ENCODE measurements around the gene NUP155.
"Not testable (repeated sequence)": the region's sequence is repeated elsewhere in the genome, so short reads cannot be mapped to it uniquely, and the experiment has no call there.

The NUP155 gene

DNA sequence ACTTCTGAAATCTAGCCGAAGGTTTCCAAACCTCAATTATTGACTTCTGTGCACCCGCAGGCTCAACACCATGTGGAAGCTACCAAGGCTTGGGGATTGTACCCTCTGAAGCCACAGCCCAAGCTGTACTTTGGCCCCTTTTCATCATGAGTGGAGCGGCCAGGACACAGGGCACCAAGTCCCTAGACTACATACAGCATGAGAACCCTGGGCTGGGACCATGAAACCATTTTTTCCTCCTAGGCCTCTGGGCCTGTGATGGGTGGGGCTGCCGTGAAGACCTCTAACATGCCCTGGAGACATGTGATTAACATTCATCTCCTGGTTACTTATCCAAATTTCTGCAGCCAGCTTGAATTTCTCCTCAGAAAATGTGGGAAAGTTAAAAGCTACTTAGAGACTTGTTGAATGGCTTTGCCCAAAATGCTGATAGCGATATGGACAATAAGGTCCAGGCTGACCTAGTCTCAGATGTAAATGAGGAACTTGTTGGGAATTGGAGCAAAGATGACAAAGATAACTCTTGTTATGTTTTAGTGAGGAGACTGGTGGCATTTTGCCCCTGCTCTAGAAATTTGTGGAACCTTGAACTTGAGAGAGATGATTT is 87.6 kb downstream of the NUP155 start:
- no peak for DNase-seq (ENCODE audit: low read depth in 2 of 2)

GRCh38 chr5:37275511-37275910 is 95.4 kb downstream of the NUP155 start:
- no peak for DNase-seq (ENCODE audit: low read depth in 2 of 2)

- no peak for DNase-seq (ENCODE audit: low read depth in 2 of 2)
These were observed 98.4 kb downstream of the NUP155 start for GRCh38 chr5:37272511-37272910.

GRCh38 chr5:37268100-37268499 is 102.8 kb downstream of the NUP155 start:
- DNase-seq (ENCODE audit: low read depth in 2 of 2) = not testable (repeated sequence)

DNA sequence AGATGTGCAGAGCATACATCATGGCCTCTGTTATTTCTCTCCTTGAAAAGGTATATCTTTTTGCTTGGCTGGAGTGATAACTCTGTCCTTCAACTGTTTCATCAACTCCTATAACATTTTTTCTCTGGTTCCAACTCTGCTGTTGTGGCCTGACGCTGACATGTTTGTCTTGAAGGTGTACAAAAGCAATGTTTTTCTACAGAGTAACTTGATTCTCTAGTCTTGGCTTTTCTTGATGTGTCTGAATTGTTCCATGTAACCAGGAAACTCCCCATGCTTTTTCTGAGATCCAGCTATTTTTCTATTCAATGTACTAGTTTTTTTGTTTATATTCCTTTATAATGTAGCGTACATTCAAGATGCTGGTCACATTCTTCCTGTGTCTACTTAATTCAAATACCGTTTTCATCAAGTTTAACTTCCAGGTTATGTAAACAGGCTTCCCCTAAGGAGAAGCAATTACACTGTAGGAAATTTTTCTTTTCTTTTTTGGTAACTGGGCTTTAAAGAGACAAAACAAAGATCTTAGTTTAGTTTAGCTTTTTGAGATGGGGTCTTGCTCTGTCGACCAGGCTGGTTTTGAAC is 115.0 kb downstream of the NUP155 start:
- DNase-seq (ENCODE audit: low read depth in 2 of 2) = no peak

DNA sequence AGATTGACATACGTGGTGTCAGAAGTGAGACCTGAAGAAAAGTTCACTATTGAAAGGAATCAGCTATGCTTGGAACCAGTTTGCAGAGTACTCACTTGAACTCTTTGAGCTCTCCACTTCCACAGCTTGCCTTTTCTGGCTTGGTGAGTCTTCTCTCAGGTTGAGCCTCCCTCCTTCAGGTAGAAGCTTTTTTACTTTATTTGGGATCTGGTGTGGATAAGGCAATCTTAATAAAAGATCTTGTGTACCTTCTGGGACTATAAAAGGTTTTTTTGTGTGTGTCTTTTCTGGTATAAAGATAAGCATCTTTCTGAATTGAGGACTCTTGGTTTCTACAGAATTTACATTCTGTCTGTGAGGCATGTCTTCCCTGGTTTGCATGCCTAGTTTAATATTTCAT is 116.3 kb downstream of the NUP155 start:
- DNase-seq (ENCODE audit: low read depth in 2 of 2) = no peak

- no peak for DNase-seq (ENCODE audit: low read depth in 2 of 2)
These were observed 119.2 kb downstream of the NUP155 start for GRCh38 chr5:37251665-37252064.

DNA sequence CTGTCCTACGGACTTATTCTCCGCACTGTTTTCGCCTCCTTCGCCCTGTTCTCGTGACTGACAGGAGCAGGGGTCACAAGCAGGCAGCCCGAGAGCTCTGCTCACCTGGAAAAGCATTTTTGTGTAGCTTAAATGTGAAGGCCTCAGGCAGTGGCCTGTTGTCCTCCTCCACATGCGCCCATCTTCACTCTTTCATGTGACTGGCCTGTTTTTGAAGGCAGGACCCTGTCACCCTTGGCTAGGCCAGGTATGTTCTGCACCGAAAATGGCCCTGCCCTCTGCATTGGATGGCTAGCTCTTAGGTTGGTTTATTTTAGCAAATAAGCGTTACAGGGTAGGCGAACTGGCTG is 121.1 kb downstream of the NUP155 start:
- DNase-seq (ENCODE audit: low read depth in 2 of 2) = no peak

DNA sequence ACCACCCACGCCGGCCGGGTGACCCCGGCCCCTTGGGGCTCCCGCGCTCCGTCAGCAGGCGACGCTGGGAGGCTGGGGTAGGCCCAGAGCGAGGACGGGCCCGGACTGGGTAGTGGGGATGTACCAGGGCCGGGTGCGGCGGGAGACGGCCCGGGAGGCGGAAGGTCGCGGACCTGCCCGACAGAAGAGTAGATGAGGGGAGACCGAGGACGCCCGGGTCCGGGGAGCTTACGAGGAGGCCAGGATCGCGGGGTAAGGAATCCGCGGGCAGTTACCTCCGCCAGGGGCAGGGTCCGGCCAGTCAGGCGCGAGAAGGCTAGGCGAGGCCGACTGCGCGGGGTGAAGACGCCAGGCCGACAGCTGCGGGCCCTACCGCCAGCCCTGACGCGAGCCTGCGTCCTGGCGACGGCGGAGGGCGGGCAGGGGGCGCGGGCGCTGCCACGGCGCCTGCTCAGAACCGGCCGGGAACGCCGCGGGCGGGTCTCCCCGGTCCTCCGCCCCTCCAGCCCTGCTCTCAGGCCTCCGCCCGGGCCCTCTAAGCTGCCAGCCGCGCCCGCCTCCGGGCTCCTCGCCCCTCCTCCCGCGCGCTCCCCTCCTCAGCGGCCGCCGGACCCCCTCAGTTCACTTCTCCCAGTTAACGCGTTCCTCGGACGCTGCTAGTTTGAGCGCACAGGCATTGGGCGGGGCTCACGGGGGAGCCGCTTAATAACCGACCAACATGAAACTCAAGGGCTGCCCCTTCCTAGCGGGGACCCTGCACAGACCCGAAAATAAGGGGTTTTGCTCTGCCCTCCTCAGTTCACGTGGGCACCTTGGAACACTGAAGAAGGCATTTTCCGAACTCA is 121.7 kb downstream of the NUP155 start, which contains the start of gene CPLANE1:
TSS of gene CPLANE1 (minus strand) at position 407 of the 845 bp plus-strand sequence. CDS start 1,678 bp downstream, outside the sequence.
- DNase-seq (ENCODE audit: low read depth in 2 of 2) = peak; percentile 57

- DNase-seq (ENCODE audit: low read depth in 2 of 2) = no peak
These were observed 122.4 kb downstream of the NUP155 start for GRCh38 chr5:37248421-37248969.

- no peak for DNase-seq (ENCODE audit: low read depth in 2 of 2)
These were observed 123.4 kb downstream of the NUP155 start for GRCh38 chr5:37247496-37247895.

GRCh38 chr5:37247036-37247435 is 123.9 kb downstream of the NUP155 start:
- no peak for DNase-seq (ENCODE audit: low read depth in 2 of 2)

Data from fibroblast of skin of left quadriceps (primary cell).